Measurements from ENCODE around the gene ABCG8.

DNA sequence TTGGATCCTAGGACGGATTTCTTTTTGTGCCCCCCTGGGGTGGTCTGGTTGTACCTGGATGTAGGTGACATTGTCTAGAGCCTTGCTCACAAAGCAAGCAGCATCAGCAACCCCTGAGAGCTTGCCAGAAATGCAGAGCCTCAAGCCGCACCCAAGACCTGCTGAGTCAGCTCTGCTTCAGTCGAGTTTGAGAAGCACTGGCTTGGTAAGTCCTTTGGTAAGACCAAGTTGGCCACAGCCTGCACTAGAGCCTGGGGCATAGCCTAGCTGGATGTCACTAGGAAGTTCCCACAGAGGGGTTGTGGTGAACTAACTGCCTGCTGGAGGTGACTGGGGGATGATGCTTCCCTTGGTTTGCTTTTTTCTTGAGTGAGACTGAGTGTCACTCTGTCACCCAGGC, 6.3 kb upstream of the ABCG8 start:
- no peak for TF ChIP-seq TAF1 (IDR thresholded peaks at IDR 0.05; ENCODE audit: low read depth, low read length)
- TF ChIP-seq POLR2AphosphoS5 (IDR thresholded peaks at IDR 0.05; ENCODE audit: low read depth, low read length): no peak
